ENCODE data around the gene EIF3C.
"Not testable (repeated sequence)": the region's sequence is repeated elsewhere in the genome, so short reads cannot be mapped to it uniquely, and the experiment has no call there.

EIF3C gene

DNA sequence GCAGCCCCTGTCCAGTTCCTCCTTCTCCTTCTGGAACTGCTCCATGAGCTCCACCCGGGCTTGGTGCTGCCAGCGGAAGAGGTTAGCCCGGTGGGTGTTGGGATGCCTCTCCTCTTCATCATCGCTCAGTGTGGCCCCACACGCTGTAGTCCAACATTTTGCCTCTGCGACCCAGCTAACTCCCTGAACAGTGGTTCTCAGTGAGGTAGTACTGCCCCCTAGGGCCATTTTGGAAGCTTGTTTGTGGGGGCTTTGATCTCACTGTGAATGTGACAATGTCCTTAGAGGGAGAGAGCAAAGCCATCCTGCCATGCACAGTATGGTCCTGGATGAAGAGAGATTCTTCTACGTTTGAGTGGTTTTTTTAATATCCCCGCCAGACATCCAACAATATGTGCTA lies 9.9 kb upstream of the EIF3C start:
- H3K36me3 ChIP-seq (ENCODE audit: control insufficient read depth in 2 of 2, insufficient read depth in 1 of 2, low read length in 2 of 2); H3K4me3 ChIP-seq (ENCODE audit: low read depth, low read length); H3K9me3 ChIP-seq (ENCODE audit: control insufficient read depth, insufficient read depth, low read depth, low read length); POLR2A ChIA-PET; CTCF ChIA-PET; H3K4me1 ChIP-seq (ENCODE audit: control insufficient read depth, insufficient read depth, low read length); H3K27ac ChIP-seq (ENCODE audit: extremely low read depth, low read depth, low read length): not testable (repeated sequence)

DNA sequence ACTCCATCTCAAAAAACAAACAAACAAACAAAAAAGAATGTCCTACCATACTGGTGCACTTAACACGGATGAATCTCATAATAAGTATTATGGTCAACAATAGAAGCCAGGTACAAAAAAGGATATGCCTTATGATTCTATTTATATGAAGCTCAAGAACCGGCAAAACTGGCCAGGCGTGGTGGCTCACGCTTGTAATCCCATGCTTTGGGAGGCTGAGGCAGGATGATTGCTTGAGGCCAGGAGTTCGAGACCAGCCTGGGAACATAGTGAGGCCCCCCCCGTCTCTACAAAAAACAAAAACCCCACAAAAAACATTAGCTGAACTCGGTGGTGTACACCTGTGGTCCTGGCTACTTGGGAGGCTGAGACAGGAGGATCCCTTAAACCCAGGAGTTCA lies 7.0 kb upstream of the EIF3C start:
- H3K27ac ChIP-seq (ENCODE audit: extremely low read depth, low read depth, low read length); H3K4me1 ChIP-seq (ENCODE audit: control insufficient read depth, insufficient read depth, low read length); POLR2A ChIA-PET; CTCF ChIA-PET; H3K36me3 ChIP-seq (ENCODE audit: control insufficient read depth in 2 of 2, insufficient read depth in 1 of 2, low read length in 2 of 2); H3K4me3 ChIP-seq (ENCODE audit: low read depth, low read length); H3K9me3 ChIP-seq (ENCODE audit: control insufficient read depth, insufficient read depth, low read depth, low read length): not testable (repeated sequence)

DNA sequence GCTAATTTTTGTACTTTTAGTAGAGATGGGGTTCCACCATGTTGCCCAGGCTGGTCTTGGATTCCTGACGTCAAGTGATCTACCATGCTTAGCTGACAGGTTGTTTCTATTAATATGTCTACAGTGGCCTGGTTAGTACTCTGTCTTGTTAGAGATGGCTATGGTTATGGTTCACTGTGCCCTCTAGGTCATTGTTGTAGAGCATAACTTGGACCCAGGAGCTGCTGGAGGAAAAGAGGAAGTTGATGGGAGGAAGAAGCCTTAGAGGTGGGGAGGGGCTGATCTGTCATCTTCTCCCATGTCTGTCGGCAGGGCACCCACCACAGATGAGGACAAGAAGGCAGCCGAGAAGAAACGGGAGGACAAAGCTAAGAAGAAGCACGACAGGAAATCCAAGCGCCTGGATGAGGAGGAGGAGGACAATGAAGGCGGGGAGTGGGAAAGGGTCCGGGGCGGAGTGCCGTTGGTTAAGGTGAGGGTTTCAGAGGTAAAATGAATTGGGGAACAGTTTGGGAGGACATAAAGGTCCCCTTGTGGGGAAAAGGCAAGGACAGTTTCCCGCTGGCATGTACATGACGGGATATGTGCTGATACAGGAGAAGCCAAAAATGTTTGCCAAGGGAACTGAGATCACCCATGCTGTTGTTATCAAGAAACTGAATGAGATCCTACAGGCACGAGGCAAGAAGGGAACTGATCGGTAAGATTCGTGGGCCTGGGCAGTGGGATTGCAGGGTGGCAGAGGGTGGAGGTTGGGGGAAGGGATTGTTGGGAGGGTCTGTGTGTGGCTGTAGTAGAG lies 11.8 kb downstream of the EIF3C start:
- H3K36me3 ChIP-seq (ENCODE audit: control insufficient read depth in 2 of 2, insufficient read depth in 1 of 2, low read length in 2 of 2); H3K4me3 ChIP-seq (ENCODE audit: low read depth, low read length); H3K4me1 ChIP-seq (ENCODE audit: control insufficient read depth, insufficient read depth, low read length); CTCF ChIA-PET; POLR2A ChIA-PET; H3K27ac ChIP-seq (ENCODE audit: extremely low read depth, low read depth, low read length); H3K9me3 ChIP-seq (ENCODE audit: control insufficient read depth, insufficient read depth, low read depth, low read length): not testable (repeated sequence)

DNA sequence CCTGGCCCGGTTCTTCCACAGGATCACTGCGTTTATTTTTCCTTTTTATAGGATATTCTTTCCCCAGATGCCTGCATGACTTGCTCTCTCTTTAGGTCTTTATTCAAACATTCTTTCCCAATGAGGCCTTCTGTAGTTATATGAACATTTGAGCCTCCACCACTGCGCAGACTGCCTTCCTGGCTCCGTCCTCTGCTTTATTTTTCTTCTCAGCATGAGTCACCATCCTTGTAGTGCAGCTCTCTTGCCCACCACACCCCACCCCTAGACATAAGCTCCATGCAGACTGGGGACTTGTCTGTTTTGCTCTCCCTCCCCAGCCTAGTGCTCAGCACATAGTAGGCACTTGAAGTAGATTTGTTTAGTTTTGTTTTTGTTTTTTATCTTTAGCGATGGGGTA lies 20.0 kb downstream of the EIF3C start:
- H3K27ac ChIP-seq (ENCODE audit: extremely low read depth, low read depth, low read length); POLR2A ChIA-PET; H3K36me3 ChIP-seq (ENCODE audit: control insufficient read depth in 2 of 2, insufficient read depth in 1 of 2, low read length in 2 of 2); CTCF ChIA-PET; H3K9me3 ChIP-seq (ENCODE audit: control insufficient read depth, insufficient read depth, low read depth, low read length); H3K4me1 ChIP-seq (ENCODE audit: control insufficient read depth, insufficient read depth, low read length); H3K4me3 ChIP-seq (ENCODE audit: low read depth, low read length): not testable (repeated sequence)

DNA sequence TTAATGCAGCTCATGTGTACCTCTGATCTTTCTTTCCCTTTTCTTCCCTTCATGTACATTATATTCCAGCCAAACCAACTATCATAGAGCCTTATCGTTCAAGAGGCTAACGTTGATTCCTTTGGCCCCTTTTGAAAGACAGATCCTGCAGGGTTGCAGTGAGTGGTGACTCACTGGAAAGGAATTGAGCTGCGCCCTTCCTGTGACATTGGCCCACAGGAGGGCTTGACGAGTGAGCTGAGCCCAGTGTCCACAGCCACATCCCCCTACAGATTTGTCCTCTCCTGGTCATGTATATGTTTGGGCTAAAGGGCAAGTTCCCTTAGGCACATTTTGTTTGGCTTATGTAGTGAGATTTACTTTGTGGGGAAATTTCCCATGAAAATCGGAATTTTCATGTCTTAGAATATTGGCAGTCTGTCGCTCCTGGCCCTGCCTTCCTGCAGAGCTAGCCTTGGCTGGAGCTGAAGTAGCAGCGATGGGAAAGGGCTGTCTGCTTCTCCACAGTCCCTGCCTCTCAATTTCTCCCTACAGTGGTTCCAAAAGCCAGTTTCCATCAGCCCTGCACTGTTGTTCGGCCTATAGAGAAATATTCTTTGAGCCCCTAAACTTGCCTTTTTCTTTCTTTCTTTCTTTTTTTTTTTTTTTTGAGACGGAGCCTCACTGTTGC lies 21.3 kb downstream of the EIF3C start:
- H3K4me3 ChIP-seq (ENCODE audit: low read depth, low read length); H3K27ac ChIP-seq (ENCODE audit: extremely low read depth, low read depth, low read length); H3K9me3 ChIP-seq (ENCODE audit: control insufficient read depth, insufficient read depth, low read depth, low read length); H3K36me3 ChIP-seq (ENCODE audit: control insufficient read depth in 2 of 2, insufficient read depth in 1 of 2, low read length in 2 of 2); POLR2A ChIA-PET; CTCF ChIA-PET; H3K4me1 ChIP-seq (ENCODE audit: control insufficient read depth, insufficient read depth, low read length): not testable (repeated sequence)

DNA sequence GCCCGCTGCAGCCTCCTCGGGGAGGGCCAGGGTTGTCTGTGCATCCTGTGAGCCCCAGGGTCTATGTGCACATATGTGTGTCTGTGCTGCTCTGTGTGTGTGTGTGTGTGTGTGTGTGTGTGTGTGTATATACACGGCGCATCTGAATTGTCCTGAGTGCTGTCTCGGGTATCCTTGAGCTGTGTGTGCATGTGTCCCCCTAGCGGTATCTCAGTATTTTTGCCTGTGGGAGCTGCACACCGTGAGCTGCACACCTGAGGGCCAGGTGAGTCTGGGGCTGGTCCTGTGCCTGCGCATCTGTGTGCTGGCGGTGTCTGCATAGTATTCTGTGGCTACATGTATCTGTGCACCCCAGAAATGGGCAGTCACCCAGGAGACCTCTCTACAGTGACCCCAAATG lies 28.5 kb downstream of the EIF3C start:
- POLR2A ChIA-PET; H3K4me3 ChIP-seq (ENCODE audit: low read depth, low read length); H3K4me1 ChIP-seq (ENCODE audit: control insufficient read depth, insufficient read depth, low read length); CTCF ChIA-PET; H3K36me3 ChIP-seq (ENCODE audit: control insufficient read depth in 2 of 2, insufficient read depth in 1 of 2, low read length in 2 of 2); H3K27ac ChIP-seq (ENCODE audit: extremely low read depth, low read depth, low read length); H3K9me3 ChIP-seq (ENCODE audit: control insufficient read depth, insufficient read depth, low read depth, low read length): not testable (repeated sequence)

DNA sequence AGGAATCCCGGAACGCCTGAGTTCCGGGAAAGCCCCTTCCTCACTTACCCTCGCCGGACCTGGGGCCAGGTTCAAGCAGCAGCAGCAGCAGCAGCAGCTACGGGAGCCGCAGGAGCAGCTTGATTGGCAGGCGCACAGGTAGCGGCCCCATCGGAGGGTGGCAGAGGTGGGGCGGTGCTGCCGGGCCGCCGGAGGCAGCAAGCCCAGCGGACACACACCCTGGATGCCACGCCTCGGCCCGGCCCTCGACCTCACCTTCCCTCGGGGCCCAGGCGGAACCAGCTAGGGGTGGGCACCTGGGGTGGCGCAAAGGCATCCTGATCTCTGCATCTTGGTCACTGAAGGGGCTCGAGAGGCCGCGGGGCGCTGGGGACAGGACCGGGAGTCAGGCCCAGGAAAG lies 29.4 kb downstream of the EIF3C start:
- H3K36me3 ChIP-seq (ENCODE audit: control insufficient read depth in 2 of 2, insufficient read depth in 1 of 2, low read length in 2 of 2); POLR2A ChIA-PET; H3K4me3 ChIP-seq (ENCODE audit: low read depth, low read length); H3K27ac ChIP-seq (ENCODE audit: extremely low read depth, low read depth, low read length); CTCF ChIA-PET; H3K9me3 ChIP-seq (ENCODE audit: control insufficient read depth, insufficient read depth, low read depth, low read length); H3K4me1 ChIP-seq (ENCODE audit: control insufficient read depth, insufficient read depth, low read length): not testable (repeated sequence)

DNA sequence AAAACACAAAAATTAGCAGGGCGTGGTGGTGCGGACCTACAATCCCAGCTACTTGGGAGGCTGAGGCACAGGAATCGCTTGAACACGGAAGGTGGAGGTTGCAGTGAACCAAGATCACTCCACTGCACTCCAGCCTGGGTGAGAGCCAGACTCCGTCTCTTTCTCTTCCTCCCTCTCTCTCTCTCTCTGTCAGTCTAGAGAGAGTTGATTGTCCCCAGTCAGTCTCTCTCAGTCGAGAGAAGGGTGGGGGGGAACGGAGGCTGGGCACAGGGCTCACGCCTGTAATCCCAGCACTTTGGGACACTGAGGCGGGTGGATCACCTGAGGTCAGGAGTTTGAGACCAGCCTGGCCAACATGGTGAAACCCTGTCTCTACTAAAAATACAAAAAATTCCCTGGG lies 30.0 kb downstream of the EIF3C start:
- CTCF ChIA-PET; H3K9me3 ChIP-seq (ENCODE audit: control insufficient read depth, insufficient read depth, low read depth, low read length); POLR2A ChIA-PET; H3K27ac ChIP-seq (ENCODE audit: extremely low read depth, low read depth, low read length); H3K36me3 ChIP-seq (ENCODE audit: control insufficient read depth in 2 of 2, insufficient read depth in 1 of 2, low read length in 2 of 2); H3K4me3 ChIP-seq (ENCODE audit: low read depth, low read length); H3K4me1 ChIP-seq (ENCODE audit: control insufficient read depth, insufficient read depth, low read length): not testable (repeated sequence)

DNA sequence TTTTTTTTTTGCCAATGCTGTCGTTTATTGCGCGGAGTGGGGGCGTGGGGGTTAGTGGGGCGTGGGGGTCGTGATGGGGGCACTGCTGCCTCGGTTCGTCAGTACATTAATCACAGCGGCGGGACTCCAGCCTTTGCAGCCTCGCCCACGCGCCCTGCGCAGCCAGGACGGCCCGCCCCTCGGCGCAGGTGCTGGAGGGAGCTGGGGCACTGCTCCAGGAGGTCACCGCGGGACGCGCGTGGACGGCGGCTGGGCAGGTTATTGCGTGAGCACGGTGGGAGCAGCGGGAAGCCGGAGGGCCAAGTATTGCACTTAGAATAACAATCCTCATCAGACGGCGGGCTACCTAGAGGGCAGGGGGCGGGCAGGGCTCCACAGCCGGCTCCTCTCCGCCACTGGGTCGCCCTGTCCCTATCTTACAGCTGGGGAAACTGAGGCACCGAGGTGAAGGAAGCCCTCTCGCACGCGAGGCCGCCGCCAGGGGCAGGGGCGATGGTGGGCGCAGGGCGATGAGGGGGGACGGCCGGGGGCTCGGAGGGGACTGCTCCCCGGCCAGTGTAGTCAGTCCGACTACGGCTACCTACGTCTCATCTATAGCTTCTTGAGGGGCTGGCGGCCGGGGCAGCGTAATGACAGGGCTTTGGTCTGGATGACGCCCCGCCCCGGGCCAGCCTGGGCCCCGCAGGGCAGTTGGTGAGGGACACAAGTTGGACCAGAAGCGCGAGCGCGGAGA lies 35.5 kb downstream of the EIF3C start:
- H3K27ac ChIP-seq (ENCODE audit: extremely low read depth, low read depth, low read length); CTCF ChIA-PET; H3K4me3 ChIP-seq (ENCODE audit: low read depth, low read length); H3K4me1 ChIP-seq (ENCODE audit: control insufficient read depth, insufficient read depth, low read length); H3K36me3 ChIP-seq (ENCODE audit: control insufficient read depth in 2 of 2, insufficient read depth in 1 of 2, low read length in 2 of 2); POLR2A ChIA-PET; H3K9me3 ChIP-seq (ENCODE audit: control insufficient read depth, insufficient read depth, low read depth, low read length): not testable (repeated sequence)

DNA sequence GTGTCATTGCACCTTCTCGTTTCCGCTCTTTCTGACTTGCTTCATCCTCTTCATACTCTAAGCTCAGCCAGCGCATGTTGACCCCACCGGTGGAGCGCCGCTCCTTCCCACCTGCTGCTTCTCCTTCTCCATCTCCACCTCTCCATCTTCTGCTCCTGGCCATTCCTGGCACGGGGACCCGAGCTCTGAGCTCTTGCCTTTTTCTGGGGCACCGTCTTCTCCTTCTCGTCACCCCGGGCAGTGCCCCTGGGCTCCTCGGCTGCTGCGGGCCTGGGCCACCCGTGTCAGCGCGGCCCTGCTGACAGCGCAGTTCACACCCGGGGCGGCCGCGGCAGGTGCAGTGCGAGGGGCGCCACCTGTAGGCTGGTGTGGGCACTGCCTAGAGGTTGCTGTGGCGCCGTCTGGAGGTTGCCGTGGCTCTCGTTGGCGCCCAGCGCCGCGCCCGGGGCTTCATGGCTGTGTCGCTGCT lies 38.8 kb downstream of the EIF3C start:
- H3K4me3 ChIP-seq (ENCODE audit: low read depth, low read length); H3K9me3 ChIP-seq (ENCODE audit: control insufficient read depth, insufficient read depth, low read depth, low read length); H3K27ac ChIP-seq (ENCODE audit: extremely low read depth, low read depth, low read length); H3K36me3 ChIP-seq (ENCODE audit: control insufficient read depth in 2 of 2, insufficient read depth in 1 of 2, low read length in 2 of 2); POLR2A ChIA-PET; CTCF ChIA-PET; H3K4me1 ChIP-seq (ENCODE audit: control insufficient read depth, insufficient read depth, low read length): not testable (repeated sequence)

DNA sequence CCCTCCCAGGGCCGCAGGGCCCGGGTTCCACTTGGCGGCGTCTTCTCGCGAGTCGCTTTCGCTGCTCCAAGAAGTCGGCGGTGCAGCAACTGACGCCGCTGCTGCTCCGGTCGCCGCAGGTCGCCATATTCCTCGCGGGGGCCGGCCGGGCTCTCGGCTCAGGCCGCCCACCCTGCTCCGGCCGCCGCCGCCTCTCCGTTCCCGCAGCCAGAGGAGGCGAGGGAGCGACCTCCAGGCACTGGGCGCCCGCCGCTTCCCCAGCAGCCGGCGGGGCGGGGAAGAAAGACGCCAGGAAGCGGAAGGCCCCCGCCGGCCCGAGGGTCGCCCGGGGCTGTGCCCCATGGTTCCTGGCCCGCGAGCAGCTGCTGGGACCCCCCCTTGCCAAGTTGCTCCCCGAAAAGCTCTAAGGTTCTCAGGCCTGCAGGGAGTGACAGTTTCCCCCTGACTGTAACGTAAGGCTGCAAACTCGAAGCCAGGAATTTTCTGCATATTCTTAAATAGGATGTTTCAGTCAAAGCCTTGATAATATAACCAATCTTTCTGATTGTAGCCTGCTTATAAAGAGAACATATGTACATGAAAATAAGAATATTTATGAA lies 39.3 kb downstream of the EIF3C start:
- H3K27ac ChIP-seq (ENCODE audit: extremely low read depth, low read depth, low read length); POLR2A ChIA-PET; H3K4me3 ChIP-seq (ENCODE audit: low read depth, low read length); H3K36me3 ChIP-seq (ENCODE audit: control insufficient read depth in 2 of 2, insufficient read depth in 1 of 2, low read length in 2 of 2); H3K9me3 ChIP-seq (ENCODE audit: control insufficient read depth, insufficient read depth, low read depth, low read length); H3K4me1 ChIP-seq (ENCODE audit: control insufficient read depth, insufficient read depth, low read length); CTCF ChIA-PET: not testable (repeated sequence)
